ENCODE results near the gene RSPH1. TPM values are rescaled to one million over a fixed set of nuclear protein-coding genes. Genes with fewer than 3 reads are reported as not detected.
A peak's percentile ranks its signal among the peaks of the same experiment; 100 is the strongest.

Gene RSPH1
- 1 to 10 TPM; 1.8 to 2.2 TPM for total RNA-seq
- polyA plus RNA-seq (2013, experiment 1 of 2) = 0.57 TPM
- 0.33 TPM for polyA plus RNA-seq (2013, experiment 2 of 2)
- long read RNA-seq, experiment 1 = 0 reads
- long read RNA-seq, experiment 2 = 0 reads
- long read RNA-seq, experiment 3, partial matches to known transcripts = 0 of 3 reads
- long read RNA-seq, experiment 3, other reads (novel, unspliced or antisense) = 1 of 3 reads
- long read RNA-seq, experiment 4, transcript RSPH1-201 (9 exons, 1,430 nt) = major isoform, 9 of 17 reads
- long read RNA-seq, experiment 4, partial matches to known transcripts = 0 of 17 reads
- long read RNA-seq, experiment 4, other reads (novel, unspliced or antisense) = 8 of 17 reads

DNA sequence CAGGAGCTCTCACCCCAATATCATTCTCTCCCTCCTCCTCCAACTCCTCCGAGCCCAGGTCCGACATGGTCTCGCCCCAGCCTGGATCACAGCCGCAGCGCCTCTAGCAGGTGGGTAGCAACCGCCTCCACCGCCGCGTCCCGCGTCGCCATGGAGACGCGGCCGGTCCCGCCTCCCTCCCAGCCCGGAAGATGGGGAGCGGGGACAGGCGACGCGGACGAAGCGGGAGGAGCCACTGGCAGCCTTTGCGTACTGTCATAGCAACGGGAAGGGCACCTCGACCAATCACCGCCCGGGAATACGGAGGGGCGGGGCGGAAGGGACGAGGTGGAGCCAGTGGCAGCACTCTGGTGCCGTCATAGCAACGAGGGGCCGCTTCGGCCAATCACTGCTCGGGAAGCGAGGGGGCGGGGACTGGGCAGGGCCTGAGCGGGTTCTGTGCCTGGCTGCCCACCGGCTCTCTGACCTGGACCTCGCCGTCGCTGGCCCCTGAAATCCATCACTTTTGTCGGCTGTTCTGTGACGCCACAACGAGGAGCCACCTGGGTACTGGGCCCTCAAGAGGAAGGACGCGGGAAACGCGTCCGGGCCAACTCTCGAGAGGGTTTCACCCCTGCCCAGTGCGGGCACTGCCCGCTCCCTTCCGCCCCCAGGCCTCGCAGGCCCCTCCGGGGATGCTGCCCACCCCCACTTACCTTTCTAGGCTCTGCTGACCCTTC is at the start of gene RSPH1:
Gene RSPH1, minus strand, starts transcription at position 105 of the 719 bp plus-strand sequence. Its CDS starts 38 bp downstream, at position 67.
- WGBS, 2 experiments (ENCODE audit: insufficient coverage in 1 of 2, insufficient read length in 1 of 2) = 0 to 2% methylated on average over 10 to 58 of the region's 58 CpGs

DNA sequence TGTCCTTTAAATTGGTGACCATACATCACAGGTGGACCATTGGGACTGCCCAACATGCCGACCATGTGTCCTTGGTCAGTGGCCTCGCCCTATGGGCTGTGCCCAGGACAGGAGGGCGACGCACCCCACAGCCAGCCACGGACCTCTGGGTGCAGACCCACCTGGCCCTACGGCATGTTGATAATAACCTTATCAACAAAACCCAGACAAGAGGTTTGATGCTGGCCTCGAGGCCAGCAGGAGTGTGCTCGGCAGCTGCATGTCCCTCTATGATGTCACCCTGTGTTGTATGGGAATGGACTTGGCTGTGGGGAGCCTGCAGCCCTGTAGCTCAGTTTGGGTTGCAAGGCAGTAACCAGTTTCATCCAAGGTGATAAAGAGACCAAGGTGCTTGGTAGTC is 49.7 kb upstream of the RSPH1 start:
- Histone ChIP-seq H3K9me3 (ENCODE audit: control insufficient read depth, low read length) (no peaks in the 10 kb centered on the region), H3K4me1 (ENCODE audit: control insufficient read depth, insufficient read depth, low read length) (no peaks in the 10 kb centered on the region), H3K27ac (ENCODE audit: low read depth, low read length) (no peak overlapping the region), H3K4me3 (ENCODE audit: low read length) (no peak overlapping the region), H3K27me3 (ENCODE audit: control insufficient read depth, insufficient read depth, low read length, poor library complexity, severe bottlenecking) (no peaks in the 10 kb centered on the region), H3K9ac (ENCODE audit: extremely low read depth, low read length, poor library complexity, severe bottlenecking) (no peak overlapping the region), H3K36me3 (ENCODE audit: control insufficient read depth, insufficient read depth, low read length) (peaks cover 9% of the 10 kb centered on the region)
- H3K4me1 Mint-ChIP-seq = peaks cover 5% of the 10 kb centered on the region
- H3K27ac Mint-ChIP-seq = peak overlapping the region; percentile 56
- TF ChIP-seq, protein P1, sequence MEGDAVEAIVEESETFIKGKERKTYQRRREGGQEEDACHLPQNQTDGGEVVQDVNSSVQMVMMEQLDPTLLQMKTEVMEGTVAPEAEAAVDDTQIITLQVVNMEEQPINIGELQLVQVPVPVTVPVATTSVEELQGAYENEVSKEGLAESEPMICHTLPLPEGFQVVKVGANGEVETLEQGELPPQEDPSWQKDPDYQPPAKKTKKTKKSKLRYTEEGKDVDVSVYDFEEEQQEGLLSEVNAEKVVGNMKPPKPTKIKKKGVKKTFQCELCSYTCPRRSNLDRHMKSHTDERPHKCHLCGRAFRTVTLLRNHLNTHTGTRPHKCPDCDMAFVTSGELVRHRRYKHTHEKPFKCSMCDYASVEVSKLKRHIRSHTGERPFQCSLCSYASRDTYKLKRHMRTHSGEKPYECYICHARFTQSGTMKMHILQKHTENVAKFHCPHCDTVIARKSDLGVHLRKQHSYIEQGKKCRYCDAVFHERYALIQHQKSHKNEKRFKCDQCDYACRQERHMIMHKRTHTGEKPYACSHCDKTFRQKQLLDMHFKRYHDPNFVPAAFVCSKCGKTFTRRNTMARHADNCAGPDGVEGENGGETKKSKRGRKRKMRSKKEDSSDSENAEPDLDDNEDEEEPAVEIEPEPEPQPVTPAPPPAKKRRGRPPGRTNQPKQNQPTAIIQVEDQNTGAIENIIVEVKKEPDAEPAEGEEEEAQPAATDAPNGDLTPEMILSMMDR (conservative IDR thresholded peaks at IDR 0.05) = no peak
- H3K9me3 Mint-ChIP-seq = peaks cover under 1% of the 10 kb centered on the region
- H3K36me3 Mint-ChIP-seq (ENCODE audit: low read depth) = peaks cover 85% of the 10 kb centered on the region
- no peak for DNase-seq
- no peaks in the 10 kb centered on the region for H3K27me3 Mint-ChIP-seq (ENCODE audit: insufficient read depth)
- H3K4me3 Mint-ChIP-seq = no peak overlapping the region
- 80 to 98% methylated on average over 5 to 8 of the region's 8 CpGs for WGBS, 2 experiments (ENCODE audit: insufficient coverage in 1 of 2, insufficient read length in 1 of 2)

More for the DNA sequence above, at the start of gene RSPH1:
- Histone ChIP-seq H3K9me3 (ENCODE audit: control insufficient read depth, low read length) (no peaks in the 10 kb centered on the region), H3K4me1 (ENCODE audit: control insufficient read depth, insufficient read depth, low read length) (peaks cover 5% of the 10 kb centered on the region), H3K36me3 (ENCODE audit: control insufficient read depth, insufficient read depth, low read length) (no peaks in the 10 kb centered on the region), H3K9ac (ENCODE audit: extremely low read depth, low read length, poor library complexity, severe bottlenecking) (peak within 1 kb of the TSS; percentile 67), H3K27ac (ENCODE audit: low read depth, low read length) (no peak within 1 kb of the TSS), H3K27me3 (ENCODE audit: control insufficient read depth, insufficient read depth, low read length, poor library complexity, severe bottlenecking) (no peaks in the 10 kb centered on the region), H3K4me3 (ENCODE audit: low read length) (peak within 1 kb of the TSS; percentile 88)
- peak within 1 kb of the TSS; percentile 87 for H3K27ac Mint-ChIP-seq
- DNase-seq = peak; percentile 100
- no peaks in the 10 kb centered on the region for H3K36me3 Mint-ChIP-seq (ENCODE audit: low read depth)
- H3K27me3 Mint-ChIP-seq (ENCODE audit: insufficient read depth) = peaks cover 5% of the 10 kb centered on the region
- H3K9me3 Mint-ChIP-seq = no peaks in the 10 kb centered on the region
- peaks cover 19% of the 10 kb centered on the region for H3K4me1 Mint-ChIP-seq
- TF ChIP-seq, protein P1 (conservative IDR thresholded peaks at IDR 0.05) = peak; percentile 14
- H3K4me3 Mint-ChIP-seq = peak within 1 kb of the TSS; percentile 60

DNA sequence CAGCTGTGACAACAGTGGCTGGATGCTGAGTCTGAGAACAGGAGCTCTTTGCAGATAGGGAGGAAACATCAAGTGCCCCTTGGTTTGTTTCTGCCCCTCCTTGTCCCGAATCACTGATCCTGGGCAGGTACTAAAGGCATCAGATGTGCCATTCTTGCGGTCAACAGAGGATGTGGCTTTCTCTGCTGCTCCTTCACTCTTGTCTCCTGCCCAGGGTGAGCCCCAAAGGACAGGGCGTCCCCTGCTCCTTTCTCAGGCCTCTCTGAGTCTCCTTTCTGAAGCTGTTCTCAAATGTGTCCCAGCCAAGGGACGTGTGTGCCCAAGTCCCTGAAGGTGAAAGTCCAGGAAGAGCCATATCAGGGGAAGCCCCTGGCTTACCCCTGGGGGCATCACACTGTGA is 49.3 kb upstream of the RSPH1 start:
- DNase-seq = no peak
- no peaks in the 10 kb centered on the region for H3K9me3 Mint-ChIP-seq
- TF ChIP-seq, protein P1 (conservative IDR thresholded peaks at IDR 0.05) = no peak
- peaks cover 85% of the 10 kb centered on the region for H3K36me3 Mint-ChIP-seq (ENCODE audit: low read depth)
- 79 to 100% methylated on average over 2 to 4 of the region's 4 CpGs for WGBS, 2 experiments (ENCODE audit: insufficient coverage in 1 of 2, insufficient read length in 1 of 2)
- H3K4me1 Mint-ChIP-seq = peaks cover 5% of the 10 kb centered on the region
- Histone ChIP-seq H3K27ac (ENCODE audit: low read depth, low read length) (no peak overlapping the region), H3K9ac (ENCODE audit: extremely low read depth, low read length, poor library complexity, severe bottlenecking) (no peak overlapping the region), H3K36me3 (ENCODE audit: control insufficient read depth, insufficient read depth, low read length) (peaks cover 9% of the 10 kb centered on the region), H3K4me3 (ENCODE audit: low read length) (no peak overlapping the region), H3K27me3 (ENCODE audit: control insufficient read depth, insufficient read depth, low read length, poor library complexity, severe bottlenecking) (no peaks in the 10 kb centered on the region), H3K9me3 (ENCODE audit: control insufficient read depth, low read length) (no peaks in the 10 kb centered on the region), H3K4me1 (ENCODE audit: control insufficient read depth, insufficient read depth, low read length) (no peaks in the 10 kb centered on the region)
- H3K27ac Mint-ChIP-seq = peak overlapping the region; percentile 56
- H3K4me3 Mint-ChIP-seq = no peak overlapping the region
- no peaks in the 10 kb centered on the region for H3K27me3 Mint-ChIP-seq (ENCODE audit: insufficient read depth)

Measured in endodermal cell (in vitro differentiated cells).